Measurements from ENCODE around the gene MLLT3.

MLLT3 gene

DNA sequence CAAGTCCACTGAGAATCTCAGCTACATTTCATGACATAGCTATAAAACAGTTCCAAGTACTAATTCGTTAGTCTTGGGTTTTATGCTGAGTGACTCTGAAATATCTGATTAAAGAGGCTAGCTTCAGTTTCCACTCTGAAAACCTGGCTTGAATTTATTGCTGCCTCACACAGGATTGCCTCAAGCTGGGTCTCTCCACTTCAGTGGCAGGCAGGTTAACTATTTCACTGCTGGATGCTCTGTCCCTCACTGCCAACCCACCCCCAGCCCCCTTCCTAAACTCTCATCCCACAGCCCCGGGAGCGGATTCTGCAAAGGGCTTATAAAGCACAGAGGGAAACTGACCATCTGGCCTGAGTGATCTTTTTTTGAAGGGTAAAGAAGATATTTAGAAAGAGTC, 318.3 kb downstream of the MLLT3 start:
- no peak for DNase-seq (ENCODE audit: low spot score)

DNA sequence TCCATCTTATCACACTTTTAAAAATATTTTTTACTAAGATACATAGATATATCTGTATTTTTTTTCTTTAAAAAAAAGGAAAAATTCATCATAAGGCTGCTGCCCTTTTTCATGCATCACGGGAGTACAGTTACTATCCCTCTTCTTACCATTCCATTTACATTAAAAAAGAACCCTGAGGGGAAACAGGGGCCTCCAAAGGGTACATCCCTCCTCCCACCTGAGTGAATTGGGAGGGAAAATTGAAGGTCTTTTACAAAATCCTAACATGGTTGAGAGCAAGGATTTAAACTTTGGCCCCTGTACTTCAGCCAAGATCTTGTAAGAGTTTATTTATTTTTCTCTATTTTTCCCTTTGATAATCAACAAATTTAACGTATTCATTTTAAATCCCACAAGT, 319.2 kb downstream of the MLLT3 start:
- no peak for DNase-seq (ENCODE audit: low spot score)

DNA sequence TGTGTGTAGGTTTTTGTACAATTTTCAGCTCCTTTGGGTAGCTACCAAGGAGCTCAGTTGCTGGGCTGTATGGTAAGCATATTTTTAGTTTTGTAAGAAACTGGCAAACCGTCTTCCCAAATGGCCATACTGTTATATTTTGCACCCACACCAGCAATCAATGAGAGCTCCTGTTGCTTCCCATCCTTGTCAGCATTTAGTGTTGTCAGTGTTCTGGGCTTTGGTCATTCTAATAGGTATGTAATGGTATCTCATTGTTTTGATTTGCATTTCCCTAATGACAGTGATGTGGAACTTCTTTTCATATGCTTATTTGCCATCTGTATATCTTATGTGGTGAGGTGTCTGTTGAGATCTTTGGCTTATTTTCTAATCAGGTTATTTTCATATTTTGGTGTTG, 320.1 kb downstream of the MLLT3 start:
- DNase-seq (ENCODE audit: low spot score), result no peak

DNA sequence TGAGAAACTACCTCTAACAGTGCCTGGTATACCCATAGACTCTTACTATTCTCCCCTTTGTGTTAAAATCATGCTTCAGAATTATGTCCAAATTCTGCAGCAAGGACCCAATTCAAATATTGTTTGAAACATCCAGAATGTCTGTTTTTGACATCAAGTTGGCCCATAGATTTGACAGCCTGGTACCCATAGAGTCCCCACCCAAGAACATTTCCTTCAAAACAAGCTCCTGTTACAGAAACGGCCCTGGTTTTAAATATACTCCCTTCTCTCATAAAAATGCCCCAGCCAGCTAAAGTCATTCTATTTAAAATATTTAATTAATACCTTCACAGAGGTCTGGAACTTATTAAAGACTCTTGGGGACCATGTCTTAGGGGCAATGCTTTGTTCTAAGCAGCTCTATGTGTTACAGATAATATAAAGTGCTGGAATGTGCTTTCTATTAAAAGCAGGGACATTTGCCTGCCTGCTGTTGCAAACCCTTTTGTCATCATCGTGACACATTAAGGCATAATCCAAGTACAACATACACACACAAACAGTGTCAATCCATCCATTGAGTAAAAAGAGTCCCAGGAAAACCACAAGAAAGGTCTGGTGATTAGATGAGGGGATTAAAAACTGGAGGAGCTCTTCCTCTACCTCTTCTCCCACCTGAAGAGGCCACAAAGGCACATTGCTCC, 321.7 kb downstream of the MLLT3 start:
- DNase-seq (ENCODE audit: low spot score), result no peak

DNA sequence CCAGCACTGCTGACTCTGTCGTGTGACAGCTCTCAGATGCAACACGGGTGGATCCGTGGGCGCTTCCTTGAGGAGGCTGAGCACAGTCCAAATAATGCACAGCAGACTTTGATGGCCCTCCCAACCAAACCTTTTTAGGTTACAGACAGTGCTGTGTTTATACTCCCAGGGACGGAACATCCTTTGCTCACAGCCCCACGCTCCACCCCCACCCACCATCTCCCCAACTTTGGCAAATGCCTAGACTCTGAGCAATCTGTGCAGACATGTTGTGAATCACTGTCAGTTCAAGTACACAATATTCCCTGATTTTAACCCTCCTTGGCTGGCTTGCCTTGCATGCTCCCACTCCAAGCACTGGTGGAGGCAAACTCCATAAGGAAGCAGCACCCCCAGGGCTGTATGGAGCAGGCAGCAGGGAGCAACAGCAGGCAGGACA, 324.6 kb downstream of the MLLT3 start:
- no peak for DNase-seq (ENCODE audit: low spot score)

DNA sequence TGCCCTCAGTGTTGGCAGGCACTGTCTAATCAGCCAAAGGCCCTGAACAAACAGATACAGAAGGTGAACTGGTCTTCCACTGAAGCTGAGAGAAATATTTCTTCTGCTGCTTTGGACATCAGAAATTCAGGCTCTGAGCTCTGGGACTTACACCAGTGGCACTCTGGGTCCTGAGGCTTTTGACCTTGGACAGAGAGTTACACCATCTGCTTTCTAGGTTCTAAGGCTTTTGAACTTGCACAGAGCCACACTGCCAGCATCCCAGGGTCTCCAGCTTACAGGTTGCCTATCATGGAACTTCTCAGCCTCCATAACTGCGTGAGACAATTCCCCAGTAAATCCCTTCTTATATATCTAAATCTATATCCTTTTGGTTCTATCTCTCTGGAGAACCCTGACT, 326.7 kb downstream of the MLLT3 start:
- DNase-seq (ENCODE audit: low spot score), result no peak

DNA sequence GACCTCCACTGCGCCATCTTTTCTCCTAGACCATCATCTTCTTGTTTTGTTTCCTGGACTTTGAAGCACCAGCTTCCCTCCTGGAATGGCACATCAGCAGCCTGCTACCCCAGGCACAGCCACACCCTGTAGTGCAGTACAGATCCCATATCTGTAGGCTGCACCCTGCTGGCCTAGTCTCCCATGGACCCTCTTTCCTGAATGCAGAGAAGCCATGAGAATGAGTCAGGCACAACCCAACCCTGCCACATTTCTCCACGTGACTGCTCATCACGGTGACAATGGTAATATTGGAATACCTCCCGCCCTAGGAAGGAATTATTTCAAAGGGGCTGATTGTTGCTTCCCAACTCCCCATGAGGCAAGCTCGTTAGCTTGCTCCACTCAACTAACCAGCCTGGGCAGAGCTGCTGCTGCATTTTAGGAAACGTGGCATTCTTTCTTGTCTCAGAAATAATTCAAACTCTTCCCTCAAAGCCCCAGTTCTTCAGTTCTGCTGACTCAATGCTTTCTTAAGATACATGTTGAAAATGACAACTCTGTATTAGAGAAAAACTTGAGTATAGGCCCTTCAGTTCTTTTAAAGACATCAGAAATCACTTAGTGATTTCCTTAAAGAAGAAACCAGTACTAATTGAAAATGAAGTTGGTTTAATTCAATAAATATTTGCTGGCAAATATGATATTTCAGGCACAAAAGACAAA, 328.1 kb downstream of the MLLT3 start:
- no peak for DNase-seq (ENCODE audit: low spot score)

DNA sequence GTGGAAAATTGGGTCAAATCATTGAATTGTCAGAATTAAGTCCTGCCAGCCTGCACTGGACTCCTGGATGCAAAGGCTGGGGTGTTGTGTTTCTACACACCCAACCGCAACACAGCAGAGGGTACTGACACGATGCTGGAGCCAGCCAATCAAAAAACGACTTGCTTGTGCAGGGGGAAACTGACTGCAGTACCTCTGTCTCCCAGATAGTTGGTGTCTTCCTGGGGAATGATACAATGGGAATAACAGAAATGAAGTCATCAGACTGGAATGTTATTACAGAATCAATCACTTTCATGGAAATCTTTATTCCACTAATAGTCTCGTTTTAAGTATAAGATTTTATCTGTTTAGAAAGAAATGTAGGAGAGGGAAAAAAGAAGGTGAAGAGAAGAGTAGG, 330.3 kb downstream of the MLLT3 start:
- no peak for DNase-seq (ENCODE audit: low spot score)

Data from LoVo (cell line).